Iris pigment epithelial cell (primary cell): ENCODE data around the gene SELENOV.

Experiments
- DNase-seq: peaks from one replicate; pipeline ENCODE4 v3.0.0-alpha.2; 2011; ENCODE audit warnings: low read depth

The SELENOV gene

GRCh38 chr19:39494661-39495060 is 20.3 kb upstream of the SELENOV start:
- DNase-seq, result no peak

GRCh38 chr19:39496063-39496462 is 18.9 kb upstream of the SELENOV start:
- no peak for DNase-seq

- no peak for DNase-seq
These were observed 17.3 kb upstream of the SELENOV start for GRCh38 chr19:39497701-39497995.

GRCh38 chr19:39497996-39498797 is 16.7 kb upstream of the SELENOV start:
- peak; percentile 39 for DNase-seq

- peak; percentile 23 for DNase-seq
These were observed 15.9 kb upstream of the SELENOV start, which contains the start of gene DLL3 for GRCh38 chr19:39498798-39499642. Gene DLL3 (plus strand): TSS chr19:39498947. CDS start chr19:39498975, 28 bp downstream.

GRCh38 chr19:39499932-39500331 is 15.0 kb upstream of the SELENOV start:
- no peak for DNase-seq

GRCh38 chr19:39500543-39500942 is 14.4 kb upstream of the SELENOV start:
- no peak for DNase-seq

GRCh38 chr19:39501340-39501739 is 13.6 kb upstream of the SELENOV start:
- no peak for DNase-seq

GRCh38 chr19:39502640-39503417 is 12.1 kb upstream of the SELENOV start:
- DNase-seq, result peak; percentile 74

- DNase-seq, result no peak
These were observed 8.4 kb upstream of the SELENOV start for GRCh38 chr19:39506598-39506943.

GRCh38 chr19:39506944-39507714 is 7.8 kb upstream of the SELENOV start:
- DNase-seq, result peak; percentile 80

- DNase-seq, result no peak
These were observed 7.1 kb upstream of the SELENOV start for GRCh38 chr19:39507715-39508364.

GRCh38 chr19:39508629-39509028 is 6.3 kb upstream of the SELENOV start:
- DNase-seq, result no peak

GRCh38 chr19:39509233-39509632 is 5.7 kb upstream of the SELENOV start:
- DNase-seq, result no peak

GRCh38 chr19:39512988-39513387 is 2.0 kb upstream of the SELENOV start:
- no peak for DNase-seq

- DNase-seq, result no peak
These were observed 732 bp downstream of the SELENOV start for GRCh38 chr19:39515551-39516191.

GRCh38 chr19:39516270-39516669 is 1.3 kb downstream of the SELENOV start:
- DNase-seq, result no peak

GRCh38 chr19:39517432-39517831 is 2.5 kb downstream of the SELENOV start:
- DNase-seq, result no peak

- no peak for DNase-seq
These were observed 3.5 kb downstream of the SELENOV start for GRCh38 chr19:39518458-39518857.

GRCh38 chr19:39518975-39519374 is 4.0 kb downstream of the SELENOV start:
- DNase-seq, result no peak
